ENCODE measurements around the gene BLMH.
"Not testable (repeated sequence)": the region's sequence is repeated elsewhere in the genome, so short reads cannot be mapped to it uniquely, and the experiment has no call there.

The BLMH gene

DNA sequence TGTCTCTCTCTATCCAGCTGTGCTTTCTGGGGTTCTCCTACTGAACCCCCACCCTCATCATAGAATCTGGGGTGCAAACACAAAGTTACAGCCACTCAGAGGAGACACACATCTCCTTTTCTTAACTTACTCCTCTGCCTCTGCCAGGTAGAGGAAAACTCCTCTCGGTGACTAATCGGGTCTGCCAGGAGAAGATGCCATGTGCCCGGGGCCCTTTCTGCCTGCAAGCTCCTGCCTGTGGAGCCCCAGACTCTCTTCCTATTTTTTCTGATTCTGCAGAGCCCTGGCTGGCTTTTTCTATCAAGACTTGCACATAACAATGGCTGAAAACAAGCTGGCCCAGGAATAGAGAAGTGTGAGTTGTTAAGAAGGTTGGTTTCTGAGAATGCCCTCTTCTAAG, 66.6 kb downstream of the BLMH start:
- no peak for DNase-seq

- DNase-seq, result no peak
Observed at GRCh38 chr17:30224419-30224960, 67.3 kb downstream of the BLMH start.

GRCh38 chr17:30222721-30223175, 69.0 kb downstream of the BLMH start:
- no peak for DNase-seq

DNA sequence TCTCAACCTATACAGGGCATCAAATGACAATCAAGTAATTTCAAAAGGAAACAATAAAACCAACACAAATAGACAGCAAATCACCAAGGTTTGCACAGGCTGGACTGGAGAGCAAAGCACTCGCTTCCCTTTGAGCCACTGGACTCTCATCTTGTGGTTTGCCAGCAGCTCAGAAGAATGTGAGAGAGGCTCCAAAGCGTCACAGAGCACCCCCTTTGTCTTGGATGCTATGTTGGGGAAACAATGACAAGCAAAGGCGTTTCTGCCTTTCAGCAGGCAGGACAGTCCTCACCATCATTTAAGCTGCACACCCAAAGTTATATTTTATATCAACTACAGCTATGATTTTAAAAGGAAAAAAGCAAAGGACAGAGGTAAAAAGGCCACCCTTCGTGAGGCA, 69.5 kb downstream of the BLMH start:
- no peak for DNase-seq

DNA sequence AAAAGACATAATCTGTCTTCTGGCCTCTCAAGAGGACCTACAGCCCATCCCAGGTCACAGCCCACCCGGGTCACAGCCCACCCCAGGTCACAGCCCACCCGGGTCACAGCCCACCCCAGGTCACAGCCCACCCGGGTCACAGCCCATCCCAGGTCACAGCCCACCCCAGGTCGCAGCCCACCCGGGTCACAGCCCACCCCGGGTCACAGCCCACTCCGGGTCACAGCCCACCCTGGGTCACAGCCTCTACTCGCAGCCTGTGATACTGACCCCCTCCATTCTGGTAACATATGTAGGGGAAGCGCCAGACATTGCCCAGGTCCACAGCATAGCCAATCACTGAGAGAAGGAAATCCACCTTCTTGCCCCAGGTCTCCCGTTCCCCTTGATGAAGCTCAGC, 70.4 kb downstream of the BLMH start:
- DNase-seq, result no peak

DNA sequence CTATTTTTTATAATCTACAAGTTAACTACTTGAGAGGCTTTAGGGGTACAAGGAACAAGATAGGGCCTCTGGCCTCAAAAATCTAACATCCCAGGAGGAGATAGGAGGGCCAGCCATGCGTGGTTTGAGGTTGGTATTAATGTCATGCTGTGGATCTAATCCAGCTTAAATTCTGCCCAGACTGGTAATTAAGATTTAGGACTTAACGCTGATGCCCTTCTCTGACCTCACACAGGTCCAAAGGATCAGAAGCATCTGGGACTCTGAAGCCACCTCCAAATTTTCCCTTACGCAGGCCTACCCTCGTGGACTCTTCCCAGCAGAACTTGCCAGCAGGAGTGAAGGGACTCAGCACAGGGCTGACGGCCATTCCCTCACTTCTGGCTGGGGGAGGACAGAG, 71.3 kb downstream of the BLMH start:
- no peak for DNase-seq

- no peak for DNase-seq
Observed at GRCh38 chr17:30219833-30220232, 71.9 kb downstream of the BLMH start.

- DNase-seq, result no peak
Observed at GRCh38 chr17:30219315-30219714, 72.4 kb downstream of the BLMH start.

GRCh38 chr17:30218799-30219198, 72.9 kb downstream of the BLMH start:
- DNase-seq, result no peak

DNA sequence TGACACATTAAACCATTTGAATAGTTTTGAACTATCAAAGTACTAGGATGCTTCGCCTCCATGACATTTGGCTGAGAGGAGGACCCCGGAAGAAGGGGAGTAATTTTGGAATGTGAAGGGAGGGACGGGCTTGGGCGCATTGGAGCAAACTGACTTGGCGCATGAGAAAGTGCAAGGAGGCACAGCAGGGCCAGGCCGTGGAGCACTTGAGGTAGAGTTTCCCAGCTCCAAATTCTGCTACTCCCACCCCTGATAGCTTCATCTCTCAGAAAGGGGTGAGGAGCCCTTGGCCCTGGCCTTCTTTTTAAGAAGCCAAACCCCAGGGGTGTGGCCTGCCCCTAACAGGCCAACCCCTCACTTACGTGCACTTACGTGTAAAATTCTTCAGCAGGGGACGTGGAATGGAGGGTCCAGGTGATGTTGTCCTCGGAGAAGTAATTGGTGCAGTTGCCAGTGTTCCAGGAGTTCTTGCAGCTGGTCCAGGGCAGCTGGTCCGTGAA, 73.9 kb downstream of the BLMH start:
- DNase-seq, result no peak

GRCh38 chr17:30217054-30217453, 74.7 kb downstream of the BLMH start:
- no peak for DNase-seq

DNA sequence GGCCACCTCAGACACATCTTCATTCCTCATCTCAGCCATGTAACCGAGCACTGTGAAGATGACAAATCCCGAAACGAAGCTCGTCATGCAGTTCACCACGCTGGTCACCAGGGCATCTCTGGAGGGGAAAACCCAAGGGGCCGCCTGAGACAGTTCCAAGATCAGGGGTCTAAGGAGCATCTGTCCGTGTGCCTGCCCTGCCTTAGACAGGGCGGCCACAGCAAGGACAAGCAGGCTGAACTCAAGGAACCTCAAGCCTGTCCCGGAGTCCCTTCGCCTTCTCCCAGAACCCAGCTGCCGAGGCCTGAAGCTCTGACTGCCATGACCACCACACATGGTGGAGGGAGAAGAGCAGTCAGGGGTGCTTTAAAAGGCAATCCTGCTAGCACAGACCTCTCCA, 79.0 kb downstream of the BLMH start:
- no peak for DNase-seq

DNA sequence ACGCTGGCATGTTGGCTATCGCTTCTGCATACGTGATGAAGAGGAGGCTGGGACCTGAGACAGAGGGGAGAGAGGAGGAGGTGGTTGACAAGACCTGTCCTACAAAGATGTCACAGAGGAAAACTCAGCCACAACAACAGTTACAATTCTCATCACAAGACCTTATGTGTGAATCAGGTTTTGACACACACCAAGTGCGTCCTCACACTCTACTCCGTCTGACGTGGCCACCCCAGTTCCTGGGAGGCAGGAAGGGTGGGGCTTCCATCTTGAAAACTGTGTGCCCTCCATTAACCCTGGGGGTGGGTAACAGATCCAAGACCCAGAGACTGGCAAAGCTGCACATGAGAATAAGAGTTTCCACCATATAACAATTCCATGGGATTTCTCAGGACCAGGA, 80.4 kb downstream of the BLMH start:
- DNase-seq, result no peak

DNA sequence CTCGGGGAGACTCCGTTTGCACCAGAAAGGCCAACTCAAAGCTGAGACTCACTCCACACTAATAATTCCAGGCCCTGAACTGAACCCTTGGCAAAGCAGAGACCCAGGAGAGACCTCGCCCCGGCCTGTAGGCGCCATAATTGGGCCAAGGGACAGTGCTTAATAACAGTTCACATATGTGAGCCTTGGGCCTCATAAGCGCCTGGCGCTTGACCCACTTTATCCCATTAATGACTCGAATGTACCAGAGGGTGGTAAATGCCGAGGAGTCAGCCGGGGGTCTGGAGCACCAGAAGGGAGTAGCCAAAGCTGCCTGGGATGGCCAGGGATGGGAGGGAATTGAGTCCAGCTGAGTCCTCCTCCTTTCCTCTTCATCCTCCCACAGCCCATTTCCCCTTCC, 80.8 kb downstream of the BLMH start:
- DNase-seq, result no peak

DNA sequence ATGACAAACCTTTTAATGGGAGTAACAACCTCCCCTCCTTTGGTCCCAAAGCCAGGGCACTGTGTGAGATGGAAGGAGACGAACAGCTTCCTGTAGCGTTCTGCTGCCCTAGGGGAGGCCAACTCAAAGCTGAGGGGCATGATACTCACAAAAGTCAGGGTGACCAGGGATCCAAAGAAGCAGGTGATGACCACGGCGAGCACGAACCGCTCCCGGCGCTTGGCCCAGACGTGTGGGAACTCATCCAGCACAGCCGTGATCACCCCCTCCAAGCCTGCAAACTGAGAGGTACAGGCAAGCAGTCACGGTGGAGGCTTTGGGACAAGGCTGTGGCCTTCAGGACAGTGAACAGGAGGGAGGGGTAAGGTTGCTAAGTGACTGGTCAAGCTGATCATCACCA, 81.4 kb downstream of the BLMH start:
- no peak for DNase-seq

DNA sequence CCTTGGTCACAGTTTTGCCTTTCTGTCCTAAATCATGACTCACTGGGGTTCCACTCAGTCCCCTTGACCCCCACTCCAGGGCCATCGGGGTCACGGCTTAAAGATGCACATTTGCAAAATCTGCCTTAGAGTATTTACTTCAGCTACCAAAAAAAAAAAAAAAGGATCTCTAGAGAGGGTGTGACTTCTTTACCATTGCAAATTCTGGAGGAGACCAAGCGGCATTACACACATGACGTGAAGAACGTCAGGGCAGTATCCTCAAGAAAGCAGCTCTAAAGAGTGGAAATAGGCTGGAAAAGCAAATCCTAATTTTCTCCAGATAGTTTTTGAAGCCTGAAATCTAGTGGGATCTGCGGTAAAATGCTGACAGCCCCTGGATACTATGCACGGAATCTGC, 81.8 kb downstream of the BLMH start:
- DNase-seq, result no peak

DNA sequence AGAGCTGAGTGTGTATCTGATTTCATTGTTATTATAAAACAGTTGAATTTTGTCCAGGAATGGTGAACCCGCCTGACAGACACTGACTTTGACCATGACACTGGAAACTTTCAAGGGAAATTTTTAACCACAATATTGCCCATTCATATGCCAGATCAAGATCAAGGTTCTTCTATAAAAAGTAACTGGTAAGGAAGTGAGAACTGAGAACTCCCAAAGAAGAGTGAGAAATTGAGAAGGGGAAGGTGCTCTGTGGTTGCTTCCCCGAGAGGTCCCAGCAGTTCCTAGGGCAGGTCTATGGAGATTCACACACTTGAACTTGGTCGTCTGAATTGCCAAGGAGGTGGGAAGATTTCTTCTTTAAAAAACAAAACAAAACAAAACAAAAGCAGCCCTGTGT, 83.5 kb downstream of the BLMH start:
- no peak for DNase-seq

DNA sequence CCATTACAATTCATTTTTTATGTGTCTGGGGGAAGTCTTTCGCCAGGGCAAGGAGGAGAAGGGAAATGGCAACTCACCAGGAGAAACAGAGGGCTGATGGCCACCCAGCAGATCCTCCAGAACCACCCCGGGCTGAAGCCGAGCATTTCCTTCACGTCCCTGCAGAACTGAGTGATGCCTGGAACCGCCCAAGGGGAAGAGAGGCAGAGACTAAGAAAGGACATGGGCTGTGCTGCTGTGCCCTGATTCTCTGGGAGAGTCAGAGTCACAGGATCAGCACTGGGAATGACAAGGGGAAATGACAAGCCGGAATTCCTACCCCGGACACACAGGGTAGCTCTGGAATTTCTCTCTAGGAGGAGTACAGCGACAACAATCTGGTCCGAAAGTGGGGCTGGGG, 84.1 kb downstream of the BLMH start:
- DNase-seq, result no peak

- no peak for DNase-seq
Observed at GRCh38 chr17:30203471-30203981, 88.2 kb downstream of the BLMH start.

DNA sequence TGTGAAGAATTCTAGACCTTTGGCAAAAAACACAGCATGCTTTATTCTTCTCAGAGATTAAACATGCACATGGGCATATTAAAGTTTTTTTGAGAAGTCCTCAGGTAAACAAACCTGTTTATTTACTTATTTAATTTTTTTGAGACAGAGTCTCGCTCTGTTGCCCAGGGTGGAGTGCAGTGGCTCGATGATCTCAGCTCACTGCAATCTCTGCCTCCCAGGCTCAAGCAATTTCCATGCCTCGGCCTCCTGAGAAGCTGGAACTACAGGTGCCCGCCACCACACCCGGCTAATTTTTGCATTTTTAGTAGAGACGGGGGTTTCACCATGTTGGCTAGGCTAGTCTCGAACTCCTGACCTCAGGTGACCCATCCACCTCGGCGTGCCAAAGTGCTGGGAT, 91.1 kb downstream of the BLMH start:
- not testable (repeated sequence) for DNase-seq

DNA sequence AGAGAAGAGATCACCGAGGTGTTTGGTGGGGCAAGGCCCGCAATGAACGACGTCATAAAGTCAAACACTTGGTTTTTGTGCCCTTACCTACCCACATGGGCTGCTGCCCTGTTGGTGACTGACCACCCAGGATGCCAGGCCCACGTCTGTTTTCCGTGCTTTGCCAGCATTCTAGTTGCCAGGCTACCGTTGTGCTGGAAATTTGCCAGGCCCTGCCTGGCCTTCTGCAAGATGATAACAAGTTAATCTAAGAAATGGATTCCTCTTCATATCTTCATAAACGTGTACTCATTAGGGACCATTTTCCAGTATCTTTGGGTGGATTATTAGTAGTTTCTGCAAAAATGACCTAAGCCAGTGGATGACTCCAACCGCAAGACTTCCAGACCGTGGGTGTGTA, 91.6 kb downstream of the BLMH start:
- DNase-seq, result no peak

GRCh38 chr17:30199600-30199999, 92.1 kb downstream of the BLMH start:
- no peak for DNase-seq
